Stomach smooth muscle (tissue), 2 donors: ENCODE data around the gene STXBP6.
A peak's percentile ranks its signal among the peaks of the same experiment; 100 is the strongest.
"Not testable (repeated sequence)": the region's sequence is repeated elsewhere in the genome, so short reads cannot be mapped to it uniquely, and the experiment has no call there.

ENCODE experiments used
- H3K27ac ChIP-seq: one replicate; pipeline ENCODE4 v1.7.0; 2013; ENCODE audit warnings: mild to moderate bottlenecking, low read length, inconsistent platforms
- H3K27me3 ChIP-seq, 2 donors: one replicate each; pipeline ENCODE4 v1.7.0; 2013; ENCODE audit warnings: low read length in 2 of 2; ENCODE audit not compliant: insufficient read depth in 2 of 2, control insufficient read depth in 1 of 2
- H3K36me3 ChIP-seq, 2 donors: one replicate each; pipeline ENCODE4 v1.7.0; 2013; ENCODE audit warnings: low read length in 2 of 2; ENCODE audit not compliant: control insufficient read depth in 2 of 2, insufficient read depth in 2 of 2
- H3K4me1 ChIP-seq: one replicate; pipeline ENCODE4 v1.7.0; 2013; ENCODE audit warnings: low read length; ENCODE audit not compliant: control insufficient read depth, insufficient read depth
- H3K4me3 ChIP-seq, 2 donors: one replicate each; pipeline ENCODE4 v1.7.0; 2013; ENCODE audit warnings: low read length in 2 of 2
- H3K9ac ChIP-seq, 2 donors: one replicate each; pipeline ENCODE4 v1.7.0; 2013; ENCODE audit warnings: low read length in 2 of 2, mild to moderate bottlenecking in 1 of 2
- H3K9me3 ChIP-seq, 2 donors: one replicate each; pipeline ENCODE4 v1.7.0; 2013; ENCODE audit warnings: low read length in 2 of 2; ENCODE audit not compliant: control insufficient read depth in 2 of 2
- donor health status: healthy.
- donor health status: Pancreatic carcinoma.

Gene STXBP6

GRCh38 chr14:24966579-24966964 lies 83.4 kb downstream of the STXBP6 start:
- H3K4me3 ChIP-seq = peak overlapping the region in 1 of 2 donors; percentile 58
- H3K4me1 ChIP-seq = peaks cover 34% of the 10 kb centered on the region
- H3K36me3 ChIP-seq = no peaks in the 10 kb centered on the region
- H3K9ac ChIP-seq = no peak overlapping the region
- H3K27ac ChIP-seq = peak overlapping the region; percentile 42
- no peaks in the 10 kb centered on the region for H3K27me3 ChIP-seq
- H3K9me3 ChIP-seq = no peaks in the 10 kb centered on the region

GRCh38 chr14:24965934-24966578 lies 83.9 kb downstream of the STXBP6 start:
- Histone ChIP-seq H3K4me1 (peaks cover 29% of the 10 kb centered on the region), H3K4me3 (peak overlapping the region; percentile 16 to 58), H3K36me3 (no peaks in the 10 kb centered on the region), H3K9ac (peak overlapping the region; percentile 3 to 34), H3K27ac (peak overlapping the region; percentile 42), H3K27me3 (no peaks in the 10 kb centered on the region), H3K9me3 (no peaks in the 10 kb centered on the region)

- Histone ChIP-seq H3K27me3 (no peaks in the 10 kb centered on the region), H3K4me3 (peak overlapping the region; percentile 16 to 58), H3K9me3 (no peaks in the 10 kb centered on the region), H3K36me3 (no peaks in the 10 kb centered on the region), H3K27ac (peak overlapping the region; percentile 42), H3K4me1 (peaks cover 31% of the 10 kb centered on the region), H3K9ac (peak overlapping the region; percentile 3 to 34)
These were observed 84.4 kb downstream of the STXBP6 start for GRCh38 chr14:24965578-24965933.

DNA sequence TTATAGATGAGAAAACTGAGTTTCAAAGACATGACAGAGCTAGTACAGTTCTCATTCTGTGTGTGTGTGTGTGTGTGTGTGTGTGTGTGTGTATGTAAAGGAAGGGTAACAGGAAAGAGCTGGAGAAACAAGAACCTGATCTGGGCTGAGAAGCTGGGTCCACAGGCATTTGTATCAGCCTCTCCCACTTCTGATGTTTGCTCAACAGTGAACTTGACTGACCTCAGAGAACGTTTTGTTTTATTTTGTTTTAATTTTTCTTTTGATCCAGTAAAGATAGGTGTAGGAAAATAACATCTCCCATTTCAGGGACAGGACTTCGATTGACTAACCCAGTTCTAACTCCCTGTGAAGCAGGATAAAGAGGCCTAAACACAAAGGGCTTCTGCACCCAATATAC lies 85.4 kb downstream of the STXBP6 start:
- no peaks in the 10 kb centered on the region for H3K36me3 ChIP-seq
- peak overlapping the region; percentile 61 for H3K27ac ChIP-seq
- no peaks in the 10 kb centered on the region for H3K27me3 ChIP-seq
- no peaks in the 10 kb centered on the region for H3K9me3 ChIP-seq
- H3K4me1 ChIP-seq = peaks cover 37% of the 10 kb centered on the region
- H3K9ac ChIP-seq = no peak overlapping the region
- no peak overlapping the region for H3K4me3 ChIP-seq

DNA sequence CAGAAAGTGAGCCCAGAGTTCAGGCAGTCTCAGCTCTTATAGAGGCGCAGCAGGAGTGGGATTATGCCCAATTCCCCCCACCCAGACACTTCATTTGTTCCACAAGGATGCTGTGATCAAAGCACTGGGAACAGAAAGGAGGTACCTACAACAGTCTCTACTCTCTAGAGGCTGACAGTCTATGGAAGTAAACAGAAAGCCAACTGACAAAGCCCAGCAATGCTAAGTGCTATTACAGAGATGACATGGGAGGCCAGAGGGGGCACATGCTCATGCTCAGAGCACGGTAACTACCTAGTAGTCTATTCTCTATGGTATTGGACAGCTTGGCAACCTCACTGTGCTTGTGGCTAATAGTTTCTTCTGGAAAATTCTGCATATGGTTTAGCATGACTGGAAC lies 85.9 kb downstream of the STXBP6 start:
- H3K4me3 ChIP-seq = no peak overlapping the region
- H3K27ac ChIP-seq = peak overlapping the region; percentile 61
- no peaks in the 10 kb centered on the region for H3K36me3 ChIP-seq
- no peaks in the 10 kb centered on the region for H3K9me3 ChIP-seq
- H3K4me1 ChIP-seq = peaks cover 39% of the 10 kb centered on the region
- H3K9ac ChIP-seq = no peak overlapping the region
- H3K27me3 ChIP-seq = no peaks in the 10 kb centered on the region

GRCh38 chr14:24962118-24962517 lies 87.8 kb downstream of the STXBP6 start:
- not testable (repeated sequence) for H3K4me3 ChIP-seq, H3K27ac ChIP-seq, H3K9ac ChIP-seq, H3K27me3 ChIP-seq, H3K36me3 ChIP-seq, H3K9me3 ChIP-seq
- peaks cover 48% of the 10 kb centered on the region for H3K4me1 ChIP-seq

DNA sequence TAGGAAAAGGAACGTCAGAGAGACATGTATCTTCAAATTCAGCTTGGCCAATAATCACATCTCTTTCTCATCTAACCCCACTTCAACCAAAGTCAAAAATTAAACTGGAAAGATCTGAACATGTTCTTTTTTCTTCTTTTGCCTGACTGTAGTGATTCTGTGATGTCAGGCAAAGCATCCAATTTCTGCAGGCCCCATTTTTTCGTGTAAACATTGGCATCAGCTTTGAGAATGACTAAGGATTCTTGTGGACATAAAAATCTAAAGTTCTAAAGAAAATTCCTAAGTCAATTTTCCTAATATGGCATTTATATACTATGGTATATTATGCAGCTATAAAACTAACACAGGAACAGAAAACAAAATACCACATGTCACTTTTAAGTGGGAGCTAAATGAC lies 89.1 kb downstream of the STXBP6 start:
- H3K4me1 ChIP-seq = peaks cover 35% of the 10 kb centered on the region

DNA sequence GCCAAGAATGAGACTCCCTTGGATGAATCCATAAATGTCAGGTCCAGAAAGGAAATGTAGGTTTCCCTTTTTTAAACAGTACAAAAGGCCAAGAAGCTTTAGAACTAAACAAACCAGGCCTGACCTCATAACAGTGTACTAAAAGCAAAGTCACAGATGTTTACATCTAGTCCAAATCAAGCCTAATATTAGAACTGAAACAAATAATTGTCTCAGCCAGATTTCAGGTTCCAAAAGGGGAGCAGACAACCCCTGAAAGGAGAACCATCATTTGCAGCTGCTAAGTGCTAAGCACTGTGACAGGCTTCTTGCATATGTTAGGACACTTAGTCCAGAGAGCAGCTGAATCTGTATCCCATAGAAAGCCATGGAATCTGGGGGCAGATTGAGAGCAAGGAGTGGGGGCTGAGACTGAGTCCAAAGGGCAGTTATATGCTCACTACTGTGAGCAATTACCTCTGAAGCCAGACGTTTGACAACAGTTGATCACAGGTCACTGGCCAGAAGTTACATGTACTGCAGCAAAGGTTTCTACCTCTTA lies 90.1 kb downstream of the STXBP6 start:
- no peak overlapping the region for H3K9ac ChIP-seq
- H3K4me3 ChIP-seq = peak overlapping the region in 1 of 2 donors; percentile 1
- no peaks in the 10 kb centered on the region for H3K27me3 ChIP-seq
- no peaks in the 10 kb centered on the region for H3K9me3 ChIP-seq
- peak overlapping the region; percentile 67 for H3K27ac ChIP-seq
- H3K4me1 ChIP-seq = peaks cover 31% of the 10 kb centered on the region
- H3K36me3 ChIP-seq = no peaks in the 10 kb centered on the region

More for the DNA sequence above, 89.1 kb downstream of the STXBP6 start:
- Histone ChIP-seq H3K9me3 (no peaks in the 10 kb centered on the region), H3K9ac (no peak overlapping the region), H3K36me3 (no peaks in the 10 kb centered on the region), H3K27ac (peak overlapping the region; percentile 33), H3K4me3 (no peak overlapping the region), H3K27me3 (no peaks in the 10 kb centered on the region)

- H3K9ac ChIP-seq = no peak overlapping the region
- no peaks in the 10 kb centered on the region for H3K27me3 ChIP-seq
- H3K9me3 ChIP-seq = no peaks in the 10 kb centered on the region
- H3K4me1 ChIP-seq = peaks cover 27% of the 10 kb centered on the region
- H3K4me3 ChIP-seq = no peak overlapping the region
- no peaks in the 10 kb centered on the region for H3K36me3 ChIP-seq
- no peak overlapping the region for H3K27ac ChIP-seq
These were observed 91.7 kb downstream of the STXBP6 start for GRCh38 chr14:24958271-24958670.

- Histone ChIP-seq H3K27me3 (no peaks in the 10 kb centered on the region), H3K4me3 (no peak overlapping the region), H3K27ac (no peak overlapping the region), H3K36me3 (no peaks in the 10 kb centered on the region), H3K9me3 (peaks cover 0 to 3% of the 10 kb centered on the region in 2 donors), H3K9ac (no peak overlapping the region), H3K4me1 (peaks cover 31% of the 10 kb centered on the region)
These were observed 92.1 kb downstream of the STXBP6 start for GRCh38 chr14:24957814-24958213.

DNA sequence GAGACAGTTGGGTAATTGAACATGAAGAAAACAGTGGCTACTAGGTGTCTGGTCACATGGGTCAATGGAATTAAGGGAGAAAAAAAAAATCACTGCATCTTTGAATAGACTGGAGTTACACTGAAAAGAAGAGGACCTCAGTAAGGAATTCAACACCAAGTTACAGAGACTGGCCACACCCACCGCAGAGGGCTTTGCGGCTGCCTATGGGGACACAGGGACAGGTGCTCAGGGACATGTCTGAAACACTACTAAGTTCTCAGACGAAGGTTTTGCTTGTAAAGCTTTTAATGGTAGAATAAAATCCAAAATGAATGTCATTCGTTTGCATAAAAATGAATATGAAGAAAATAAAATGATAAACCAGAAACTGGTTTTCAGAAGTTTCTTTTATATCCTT lies 93.8 kb downstream of the STXBP6 start:
- Histone ChIP-seq H3K36me3 (no peaks in the 10 kb centered on the region), H3K27me3 (no peaks in the 10 kb centered on the region), H3K9me3 (peaks cover 0 to 3% of the 10 kb centered on the region in 2 donors), H3K4me1 (peaks cover 32% of the 10 kb centered on the region), H3K9ac (no peak overlapping the region), H3K27ac (no peak overlapping the region), H3K4me3 (no peak overlapping the region)
